HepG2 (cell line): ENCODE measurements around the gene COX5B. TPM values are rescaled to one million over a fixed set of nuclear protein-coding genes. Genes with fewer than 3 reads are reported as not detected.

Experiments used
- EP300 ChIP-seq, 3 experiments: sonication (generic) in 1 of 3; formaldehyde crosslinking in 1 of 3; IDR thresholded peaks; 2 replicates each; pipeline versions ENCODE4 v1.5.1 to v1.6.1; 2011 to 2020; ENCODE audit warnings: low read depth in 2 of 3, low read length in 2 of 3, borderline replicate concordance in 1 of 3, improper control_type of control experiment in 1 of 3, mild to moderate bottlenecking in 1 of 3, missing genetic modification reagents in 1 of 3, moderate library complexity in 1 of 3
- HDAC2 ChIP-seq: sonication (generic); formaldehyde crosslinking; IDR thresholded peaks from 2 replicates; pipeline ENCODE4 v1.4.0; 2020; ENCODE audit warnings: missing genetic modification reagents
- JARID2 ChIP-seq: sonication (generic); formaldehyde crosslinking; IDR thresholded peaks from 2 replicates; pipeline ENCODE4 v1.8.1; 2023; ENCODE audit warnings: missing genetic modification reagents, inconsistent platforms; ENCODE audit not compliant: insufficient replicate concordance
- MTF1 ChIP-seq: sonication (generic); formaldehyde crosslinking; IDR thresholded peaks from 2 replicates; pipeline ENCODE4 v1.5.0; 2020; ENCODE audit warnings: missing genetic modification reagents
- PCBP1 ChIP-seq: fragments of 200-400 bp; formaldehyde crosslinking; IDR thresholded peaks from 2 replicates; pipeline ENCODE4 v1.6.1; 2017; ENCODE audit warnings: mild to moderate bottlenecking, low read depth, low read length, borderline replicate concordance
- ZNF251 ChIP-seq: sonication (generic); formaldehyde crosslinking; IDR thresholded peaks from 2 replicates; pipeline ENCODE4 v1.9.0; 2021; ENCODE audit warnings: mild to moderate bottlenecking, missing genetic modification reagents
- ZNF562 ChIP-seq: sonication (generic); formaldehyde crosslinking; IDR thresholded peaks from 2 replicates; pipeline ENCODE4 v1.8.0; 2022; ENCODE audit warnings: missing genetic modification reagents, borderline replicate concordance
- polyA plus RNA-seq, 8 experiments: library from polyadenylated mRNA; depleted of rRNA in 3 of 8; stranded (reverse) in 7 of 8; unstranded in 1 of 8; fragments of >200 nt; fragmentation: Illumina TruSeq in 4 of 8; extraction: Trizol in 4 of 8; gene quantifications; 2 replicates each; pipeline versions ENCODE4 v1.2.1 to v1.2.3, GENCODE V29; 2011 to 2016; ENCODE audit warnings: low read depth in 4 of 8, missing spikeins in 1 of 8, mixed read lengths in 1 of 8; ENCODE audit not compliant: insufficient read depth in 1 of 8
- total RNA-seq, 5 experiments: library from RNA; depleted of rRNA; stranded (reverse); fragments of >200 nt; fragmentation: Illumina TruSeq; extraction: Trizol; gene quantifications; 2 replicates each; pipeline ENCODE4 v1.2.3, GENCODE V29; 2016; ENCODE audit warnings: low read depth in 1 of 5
- TF ChIP-seq, protein P1 (sequence below): sonication (generic); formaldehyde crosslinking; IDR thresholded peaks from 2 replicates; pipeline ENCODE4 v1.5.0; 2020; ENCODE audit warnings: mild to moderate bottlenecking, missing genetic modification reagents
- TF ChIP-seq, protein P2 (sequence below): sonication (generic); formaldehyde crosslinking; IDR thresholded peaks from 2 replicates; pipeline ENCODE4 v1.4.0; 2020; ENCODE audit warnings: missing genetic modification reagents
- TF ChIP-seq, protein P3 (sequence below): IDR thresholded peaks from 2 replicates; pipeline ENCODE4 v1.6.1; 2016; ENCODE audit warnings: low read depth, control low read depth
- TF ChIP-seq, protein P4 (sequence below): sonication (generic); formaldehyde crosslinking; IDR thresholded peaks from 2 replicates; pipeline ENCODE4 v1.4.0; 2020; ENCODE audit warnings: low read depth, mild to moderate bottlenecking, missing genetic modification reagents
- TF ChIP-seq, protein P5 (sequence below), 2 experiments: fragments of 450-650 bp in 1 of 2; sonication (generic) in 1 of 2; formaldehyde crosslinking; IDR thresholded peaks; 2 replicates each; pipeline versions ENCODE4 v1.5.0 to v1.8.0; 2020 to 2022; ENCODE audit warnings: mild to moderate bottlenecking in 1 of 2, missing genetic modification reagents in 1 of 2
- TF ChIP-seq, protein P6 (sequence below): sonication (generic); formaldehyde crosslinking; IDR thresholded peaks from 2 replicates; pipeline ENCODE4 v1.4.0; 2020; ENCODE audit warnings: missing genetic modification reagents

Gene COX5B
- total and polyA plus RNA-seq, 2 of the 13 experiments (the other 11 are each of a cell fraction or from before 2014, with no cell fraction given): 453 to 536 TPM

DNA sequence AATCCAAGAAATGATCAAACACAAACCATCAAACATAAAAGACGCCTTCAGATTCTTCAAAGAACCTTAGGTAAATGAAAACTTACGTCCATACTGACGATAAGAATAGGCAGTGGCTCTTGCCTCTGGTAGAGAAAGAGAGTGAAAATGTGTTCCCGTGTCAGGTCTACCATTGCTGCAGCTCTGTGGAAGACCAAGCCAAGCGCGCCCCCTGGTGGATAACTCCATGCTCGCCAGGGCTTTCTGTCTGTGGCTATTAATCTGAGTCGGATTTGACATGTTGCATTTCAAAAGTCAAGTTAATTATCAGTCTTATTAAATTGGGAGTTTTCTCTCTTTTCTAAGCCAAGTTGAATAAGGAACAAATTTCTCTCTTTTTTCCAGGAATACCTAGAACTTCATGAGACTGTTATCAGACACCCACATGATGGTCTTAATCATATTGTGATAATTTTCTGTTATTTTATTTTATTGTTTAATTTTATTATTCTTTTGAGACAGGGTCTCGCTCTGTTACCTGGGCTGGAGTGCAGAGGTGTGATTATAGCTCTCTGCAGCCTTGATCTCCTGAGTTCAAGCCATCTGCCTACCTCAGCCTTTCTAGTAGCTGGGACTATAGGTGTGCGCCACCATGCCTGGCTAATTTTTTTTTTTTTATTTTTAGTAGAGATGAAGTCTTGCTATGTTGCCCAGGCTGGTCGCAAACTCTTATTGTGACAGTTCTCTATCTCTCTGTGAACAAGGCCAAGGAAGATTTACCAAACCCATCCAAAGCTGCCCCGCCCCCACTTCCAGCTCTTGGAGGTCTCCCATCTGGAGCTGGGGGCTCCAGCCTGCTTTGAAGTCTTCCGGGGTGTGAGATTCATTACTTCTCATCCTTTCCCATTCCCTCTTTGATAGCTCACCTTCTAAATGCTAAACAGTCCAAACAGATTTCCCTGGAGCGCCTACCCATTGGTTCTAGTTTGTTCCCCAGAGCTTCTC lies 51.7 kb downstream of the COX5B start (continued):
- TF ChIP-seq, protein P1, sequence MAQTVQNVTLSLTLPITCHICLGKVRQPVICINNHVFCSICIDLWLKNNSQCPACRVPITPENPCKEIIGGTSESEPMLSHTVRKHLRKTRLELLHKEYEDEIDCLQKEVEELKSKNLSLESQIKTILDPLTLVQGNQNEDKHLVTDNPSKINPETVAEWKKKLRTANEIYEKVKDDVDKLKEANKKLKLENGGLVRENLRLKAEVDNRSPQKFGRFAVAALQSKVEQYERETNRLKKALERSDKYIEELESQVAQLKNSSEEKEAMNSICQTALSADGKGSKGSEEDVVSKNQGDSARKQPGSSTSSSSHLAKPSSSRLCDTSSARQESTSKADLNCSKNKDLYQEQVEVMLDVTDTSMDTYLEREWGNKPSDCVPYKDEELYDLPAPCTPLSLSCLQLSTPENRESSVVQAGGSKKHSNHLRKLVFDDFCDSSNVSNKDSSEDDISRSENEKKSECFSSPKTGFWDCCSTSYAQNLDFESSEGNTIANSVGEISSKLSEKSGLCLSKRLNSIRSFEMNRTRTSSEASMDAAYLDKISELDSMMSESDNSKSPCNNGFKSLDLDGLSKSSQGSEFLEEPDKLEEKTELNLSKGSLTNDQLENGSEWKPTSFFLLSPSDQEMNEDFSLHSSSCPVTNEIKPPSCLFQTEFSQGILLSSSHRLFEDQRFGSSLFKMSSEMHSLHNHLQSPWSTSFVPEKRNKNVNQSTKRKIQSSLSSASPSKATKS (CRISPR knock-in tag): no peak
- TF ChIP-seq PCBP1 (no peak), ZNF251 (CRISPR knock-in tag) (no peak), MTF1 (CRISPR knock-in tag) (no peak), HDAC2 (no peak), JARID2 (no peak), EP300 (IDR thresholded peaks at IDR 0.05; ENCODE audit: low read depth in 2 of 2, low read length in 2 of 2) (no peak), EP300 (CRISPR knock-in tag; IDR thresholded peaks at IDR 0.05; ENCODE audit: borderline replicate concordance) (no peak), ZNF562 (CRISPR knock-in tag) (no peak)
- TF ChIP-seq, protein P2, sequence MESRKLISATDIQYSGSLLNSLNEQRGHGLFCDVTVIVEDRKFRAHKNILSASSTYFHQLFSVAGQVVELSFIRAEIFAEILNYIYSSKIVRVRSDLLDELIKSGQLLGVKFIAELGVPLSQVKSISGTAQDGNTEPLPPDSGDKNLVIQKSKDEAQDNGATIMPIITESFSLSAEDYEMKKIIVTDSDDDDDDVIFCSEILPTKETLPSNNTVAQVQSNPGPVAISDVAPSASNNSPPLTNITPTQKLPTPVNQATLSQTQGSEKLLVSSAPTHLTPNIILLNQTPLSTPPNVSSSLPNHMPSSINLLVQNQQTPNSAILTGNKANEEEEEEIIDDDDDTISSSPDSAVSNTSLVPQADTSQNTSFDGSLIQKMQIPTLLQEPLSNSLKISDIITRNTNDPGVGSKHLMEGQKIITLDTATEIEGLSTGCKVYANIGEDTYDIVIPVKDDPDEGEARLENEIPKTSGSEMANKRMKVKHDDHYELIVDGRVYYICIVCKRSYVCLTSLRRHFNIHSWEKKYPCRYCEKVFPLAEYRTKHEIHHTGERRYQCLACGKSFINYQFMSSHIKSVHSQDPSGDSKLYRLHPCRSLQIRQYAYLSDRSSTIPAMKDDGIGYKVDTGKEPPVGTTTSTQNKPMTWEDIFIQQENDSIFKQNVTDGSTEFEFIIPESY (CRISPR knock-in tag): no peak
- TF ChIP-seq, protein P3, sequence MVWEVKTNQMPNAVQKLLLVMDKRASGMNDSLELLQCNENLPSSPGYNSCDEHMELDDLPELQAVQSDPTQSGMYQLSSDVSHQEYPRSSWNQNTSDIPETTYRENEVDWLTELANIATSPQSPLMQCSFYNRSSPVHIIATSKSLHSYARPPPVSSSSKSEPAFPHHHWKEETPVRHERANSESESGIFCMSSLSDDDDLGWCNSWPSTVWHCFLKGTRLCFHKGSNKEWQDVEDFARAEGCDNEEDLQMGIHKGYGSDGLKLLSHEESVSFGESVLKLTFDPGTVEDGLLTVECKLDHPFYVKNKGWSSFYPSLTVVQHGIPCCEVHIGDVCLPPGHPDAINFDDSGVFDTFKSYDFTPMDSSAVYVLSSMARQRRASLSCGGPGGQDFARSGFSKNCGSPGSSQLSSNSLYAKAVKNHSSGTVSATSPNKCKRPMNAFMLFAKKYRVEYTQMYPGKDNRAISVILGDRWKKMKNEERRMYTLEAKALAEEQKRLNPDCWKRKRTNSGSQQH (CRISPR knock-in tag): no peak
- TF ChIP-seq, protein P4, sequence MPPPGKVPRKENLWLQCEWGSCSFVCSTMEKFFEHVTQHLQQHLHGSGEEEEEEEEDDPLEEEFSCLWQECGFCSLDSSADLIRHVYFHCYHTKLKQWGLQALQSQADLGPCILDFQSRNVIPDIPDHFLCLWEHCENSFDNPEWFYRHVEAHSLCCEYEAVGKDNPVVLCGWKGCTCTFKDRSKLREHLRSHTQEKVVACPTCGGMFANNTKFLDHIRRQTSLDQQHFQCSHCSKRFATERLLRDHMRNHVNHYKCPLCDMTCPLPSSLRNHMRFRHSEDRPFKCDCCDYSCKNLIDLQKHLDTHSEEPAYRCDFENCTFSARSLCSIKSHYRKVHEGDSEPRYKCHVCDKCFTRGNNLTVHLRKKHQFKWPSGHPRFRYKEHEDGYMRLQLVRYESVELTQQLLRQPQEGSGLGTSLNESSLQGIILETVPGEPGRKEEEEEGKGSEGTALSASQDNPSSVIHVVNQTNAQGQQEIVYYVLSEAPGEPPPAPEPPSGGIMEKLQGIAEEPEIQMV: no peak
- TF ChIP-seq, protein P5, sequence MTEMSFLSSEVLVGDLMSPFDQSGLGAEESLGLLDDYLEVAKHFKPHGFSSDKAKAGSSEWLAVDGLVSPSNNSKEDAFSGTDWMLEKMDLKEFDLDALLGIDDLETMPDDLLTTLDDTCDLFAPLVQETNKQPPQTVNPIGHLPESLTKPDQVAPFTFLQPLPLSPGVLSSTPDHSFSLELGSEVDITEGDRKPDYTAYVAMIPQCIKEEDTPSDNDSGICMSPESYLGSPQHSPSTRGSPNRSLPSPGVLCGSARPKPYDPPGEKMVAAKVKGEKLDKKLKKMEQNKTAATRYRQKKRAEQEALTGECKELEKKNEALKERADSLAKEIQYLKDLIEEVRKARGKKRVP (CRISPR knock-in tag; IDR thresholded peaks at IDR 0.05): no peak
- TF ChIP-seq, protein P6, sequence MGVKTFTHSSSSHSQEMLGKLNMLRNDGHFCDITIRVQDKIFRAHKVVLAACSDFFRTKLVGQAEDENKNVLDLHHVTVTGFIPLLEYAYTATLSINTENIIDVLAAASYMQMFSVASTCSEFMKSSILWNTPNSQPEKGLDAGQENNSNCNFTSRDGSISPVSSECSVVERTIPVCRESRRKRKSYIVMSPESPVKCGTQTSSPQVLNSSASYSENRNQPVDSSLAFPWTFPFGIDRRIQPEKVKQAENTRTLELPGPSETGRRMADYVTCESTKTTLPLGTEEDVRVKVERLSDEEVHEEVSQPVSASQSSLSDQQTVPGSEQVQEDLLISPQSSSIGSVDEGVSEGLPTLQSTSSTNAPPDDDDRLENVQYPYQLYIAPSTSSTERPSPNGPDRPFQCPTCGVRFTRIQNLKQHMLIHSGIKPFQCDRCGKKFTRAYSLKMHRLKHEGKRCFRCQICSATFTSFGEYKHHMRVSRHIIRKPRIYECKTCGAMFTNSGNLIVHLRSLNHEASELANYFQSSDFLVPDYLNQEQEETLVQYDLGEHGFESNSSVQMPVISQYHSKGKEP (CRISPR knock-in tag): no peak
